Stimulated activated CD4-positive, alpha-beta T cell treated with anti-CD3 and anti-CD28 coated beads, Interleukin-4, amount 100 ng/mL, for 48 hours (primary cell): ENCODE data around the gene PCA3.

ENCODE experiments used
- DNase-seq, 2 donors: peaks; one replicate each; pipeline ENCODE4 v3.0.0-alpha.2; 2020; ENCODE audit warnings: low read depth in 2 of 2

Gene PCA3

DNA sequence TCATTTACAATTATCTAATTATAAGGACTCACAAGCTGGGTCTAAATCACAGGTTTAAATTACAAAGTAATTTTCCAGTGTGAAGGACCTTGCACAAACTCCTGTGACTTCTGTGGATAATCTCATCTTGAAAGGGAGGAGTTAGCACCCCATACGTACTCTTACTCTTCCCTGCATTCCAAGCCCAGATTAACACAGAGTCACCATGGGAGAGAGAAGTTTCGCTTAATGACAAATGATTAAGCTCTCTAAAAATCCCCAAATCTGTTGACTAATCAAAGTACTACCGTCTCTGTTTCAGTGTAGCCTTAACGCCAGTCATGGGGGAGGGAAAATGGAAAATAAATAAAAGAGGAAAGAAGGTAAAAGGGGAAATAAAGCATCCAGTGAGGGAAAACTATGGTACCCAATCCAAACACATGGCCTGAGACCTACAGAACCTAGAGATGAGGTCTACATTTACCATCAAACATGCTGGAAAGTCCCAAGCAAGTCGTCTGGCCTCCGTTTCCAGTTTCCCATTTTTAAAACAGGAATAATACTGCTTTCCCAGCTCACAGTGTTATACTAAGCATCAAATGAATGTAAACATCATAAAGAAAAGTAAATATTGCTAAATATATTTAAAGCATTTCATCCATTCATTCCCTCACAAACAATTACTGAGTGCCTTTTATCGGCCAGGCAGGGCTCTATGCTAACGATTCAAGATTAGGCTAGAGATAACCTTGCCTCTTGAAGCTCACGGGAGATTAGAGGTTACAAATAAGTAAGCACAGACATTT, 63.2 kb downstream of the PCA3 start:
- DNase-seq: no peak

DNA sequence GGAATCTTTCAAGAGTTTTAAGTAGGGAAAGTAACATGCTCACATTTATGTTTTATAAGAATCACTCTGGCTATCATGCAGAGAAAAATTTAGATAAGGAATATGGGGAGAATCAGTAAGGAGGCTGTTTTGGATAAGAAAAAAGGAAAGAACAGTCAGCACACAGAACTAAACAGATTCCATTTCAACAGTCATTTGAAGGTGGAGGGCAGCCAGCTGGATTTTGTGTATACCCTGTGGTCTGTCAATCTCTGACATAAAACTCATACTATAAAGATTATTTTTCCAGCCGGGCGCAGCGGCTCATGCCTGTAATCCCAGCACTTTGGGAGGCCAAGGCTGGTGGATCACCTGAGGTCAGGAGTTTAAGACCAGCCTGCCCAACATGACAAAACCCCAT, 64.2 kb downstream of the PCA3 start:
- no peak for DNase-seq

DNA sequence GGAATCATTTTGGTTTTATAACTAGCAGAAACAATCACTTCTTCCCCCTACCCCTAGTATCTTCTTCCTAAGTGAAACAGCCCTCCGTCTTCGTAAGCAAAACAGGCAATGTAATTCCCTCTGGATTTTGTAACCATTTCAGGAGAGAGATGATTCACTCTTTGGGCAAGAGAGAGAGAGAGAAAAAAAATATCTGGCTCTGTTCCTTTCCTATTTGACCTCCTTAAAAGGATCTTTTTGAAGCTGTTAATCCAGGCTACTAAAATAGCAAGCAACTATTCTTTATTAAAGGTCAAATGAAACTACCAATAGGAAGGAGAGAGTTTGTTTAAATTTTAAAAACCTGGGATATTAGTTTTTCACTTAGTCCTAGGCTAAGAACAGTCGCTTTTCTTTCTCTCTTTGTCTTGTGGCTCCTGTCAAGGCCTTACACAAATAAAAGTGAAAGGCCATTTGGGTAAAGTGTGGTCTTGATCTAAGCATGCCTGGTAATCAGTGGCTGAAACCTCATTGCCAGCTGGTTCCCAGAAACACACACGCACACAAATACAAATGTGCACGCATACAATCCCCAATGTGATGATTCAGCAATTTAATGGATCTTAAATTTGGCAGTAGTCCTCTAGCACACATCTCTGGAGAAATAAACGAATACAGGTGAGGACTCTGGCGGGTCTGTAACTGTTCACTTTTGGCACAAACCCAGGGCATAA, 71.5 kb downstream of the PCA3 start:
- DNase-seq: no peak
